GM12878 (cell line): ENCODE data around the gene RBP3. TPM values are rescaled to one million over a fixed set of nuclear protein-coding genes. Genes with fewer than 3 reads are reported as not detected.

Experiments used
- ATAC-seq: fragments of 200-7000 bp; cut with Tn5 transposase; 3 replicates; pipeline ENCODE4 v1.9.1; 2020; ENCODE audit warnings: mild to moderate bottlenecking, moderate library complexity
- Bru-seq: library from RNA; stranded (reverse); fragments of 400-500 nt; gene quantifications from one replicate; lab custom pipeline; 2021; lab: Mats Ljungman, UMichigan
- BruChase-seq, 2 experiments: library from RNA; stranded (reverse); fragments of 400-500 nt; gene quantifications; one replicate each; lab custom pipeline; 2021; lab: Mats Ljungman, UMichigan
- BruUV-seq: library from RNA; stranded (reverse); fragments of 400-500 nt; replicated peaks from 2 replicates; lab custom pipeline; 2021; lab: Mats Ljungman, UMichigan
- CTCF ChIA-PET: fragments of 300-600 bp; sonication (Branson Sonifier 250); formaldehyde crosslinking; extraction: SDS; loops from one replicate; lab custom pipeline; 2021; ENCODE audit warnings: inconsistent platforms; lab: Yijun Ruan, JAX
- POLR2A ChIA-PET: fragments of 350-600 bp; formaldehyde crosslinking; extraction: SDS; loops from one replicate; lab custom pipeline; 2021; ENCODE audit warnings: inconsistent platforms; lab: Charles Lee
- RAD21 ChIA-PET: fragments of 300-600 bp; sonication (Branson Sonifier 250); formaldehyde crosslinking; loops from one replicate; lab custom pipeline; 2023; ENCODE audit warnings: antibody characterized with exemption; ENCODE audit not compliant: unreplicated experiment; lab: Charles Lee
- SMC1A ChIA-PET: fragments of 300-600 bp; sonication (Branson Sonifier 250); formaldehyde crosslinking; loops from one replicate; lab custom pipeline; 2023; ENCODE audit not compliant: unreplicated experiment, uncharacterized antibody; lab: Charles Lee
- DNase-seq: peaks from one replicate; pipeline ENCODE4 v3.0.0-alpha.2; 2011; ENCODE audit warnings: low read depth, low spot score
- FAIRE-seq: peaks from 3 replicates; lab custom pipeline; 2011; peaks lifted over from hg19 to GRCh38; lab: Jason Lieb, UNC
- H2AFZ ChIP-seq: 2 replicates; pipeline ENCODE4 v1.6.0; 2011; ENCODE audit warnings: low read depth, low read length, control low read depth; ENCODE audit not compliant: control insufficient read depth
- H3K27ac ChIP-seq: 2 replicates; pipeline ENCODE4 v1.5.1; 2011; ENCODE audit warnings: control low read depth; ENCODE audit not compliant: control insufficient read depth, insufficient read depth
- H3K27me3 ChIP-seq, 2 experiments: replicated peaks in 1 of 2; 2 replicates each; pipeline versions ENCODE4 v1.6.0 to v1.6.1; 2011; ENCODE audit warnings: low read length in 1 of 2; ENCODE audit not compliant: control insufficient read depth in 2 of 2, insufficient read depth in 2 of 2
- H3K36me3 ChIP-seq, 2 experiments: 2 replicates each; pipeline ENCODE4 v1.5.1; 2011; ENCODE audit warnings: low read length in 1 of 2; ENCODE audit not compliant: control insufficient read depth in 2 of 2, insufficient read depth in 2 of 2
- H3K4me1 ChIP-seq: 2 replicates; pipeline ENCODE4 v1.6.1; 2011; ENCODE audit warnings: mild to moderate bottlenecking, low read length, moderate library complexity, mixed read lengths; ENCODE audit not compliant: control insufficient read depth, insufficient read depth
- H3K4me2 ChIP-seq: 2 replicates; pipeline ENCODE4 v1.6.0; 2011; ENCODE audit warnings: control low read depth; ENCODE audit not compliant: control insufficient read depth, insufficient read depth
- H3K4me3 ChIP-seq: fragments of 200-600 bp; sonication (generic); 2 replicates; pipeline ENCODE4 v1.5.1; 2016
- H3K79me2 ChIP-seq: 2 replicates; pipeline ENCODE4 v1.6.0; 2011; ENCODE audit warnings: low read length; ENCODE audit not compliant: control insufficient read depth, insufficient read depth
- H3K9ac ChIP-seq: 2 replicates; pipeline ENCODE4 v1.8.0; 2011; ENCODE audit warnings: low read length, control low read depth, mixed read lengths; ENCODE audit not compliant: control insufficient read depth, insufficient read depth
- H3K9me3 ChIP-seq: replicated peaks from 3 replicates; pipeline ENCODE4 v1.5.1; 2011; ENCODE audit warnings: mild to moderate bottlenecking, low read length; ENCODE audit not compliant: control insufficient read depth, insufficient read depth
- H4K20me1 ChIP-seq: 2 replicates; pipeline ENCODE4 v1.6.0; 2011; ENCODE audit not compliant: control insufficient read depth, insufficient read depth
- ASH2L ChIP-seq: fragments of 300-600, 200-600 bp; sonication (generic); IDR thresholded peaks from 2 replicates; pipeline ENCODE4 v1.6.1; 2017; ENCODE audit warnings: low read depth, mild to moderate bottlenecking, borderline replicate concordance
- BHLHE40 ChIP-seq, 2 experiments: fragments of 450-650 bp in 1 of 2; IDR thresholded peaks; 2 replicates each; pipeline ENCODE4 v1.6.1; 2011 to 2017; ENCODE audit warnings: low read depth in 2 of 2, borderline replicate concordance in 1 of 2, improper control_type of control experiment in 1 of 2, low read length in 1 of 2, mild to moderate bottlenecking in 1 of 2
- BMI1 ChIP-seq: fragments of 450-650 bp; IDR thresholded peaks from 2 replicates; pipeline ENCODE4 v1.6.1; 2016; ENCODE audit warnings: mild to moderate bottlenecking, moderate library complexity, borderline replicate concordance
- CBX5 ChIP-seq: sonication (generic); IDR thresholded peaks from 2 replicates; pipeline ENCODE4 v1.6.1; 2016; ENCODE audit warnings: low read depth, moderate library complexity, mild to moderate bottlenecking, inconsistent platforms
- ELK1 ChIP-seq: IDR thresholded peaks from 2 replicates; pipeline ENCODE4 v1.6.1; 2012; ENCODE audit warnings: low read depth, low read length, improper control_type of control experiment
- EP300 ChIP-seq, 2 experiments: fragments of 150-350 bp in 1 of 2; IDR thresholded peaks; 2 replicates each; pipeline ENCODE4 v1.6.1; 2011 to 2012; ENCODE audit warnings: low read depth in 2 of 2, low read length in 2 of 2, borderline replicate concordance in 1 of 2, improper control_type of control experiment in 1 of 2, inconsistent platforms in 1 of 2; ENCODE audit not compliant: control insufficient read depth in 1 of 2
- FOS ChIP-seq: IDR thresholded peaks from 3 replicates; pipeline ENCODE4 v1.6.1; 2011; ENCODE audit warnings: borderline replicate concordance; ENCODE audit not compliant: insufficient read length; ENCODE audit errors: extremely low read depth
- POU2F2 ChIP-seq: IDR thresholded peaks from 3 replicates; pipeline ENCODE4 v1.6.1; 2011; ENCODE audit warnings: low read depth, mild to moderate bottlenecking, low read length, borderline replicate concordance
- SMARCA5 ChIP-seq: fragments of 450-650 bp; IDR thresholded peaks from 2 replicates; pipeline ENCODE4 v1.6.1; 2017; ENCODE audit warnings: mild to moderate bottlenecking
- STAT1 ChIP-seq: fragments of 450-650 bp; conservative IDR thresholded peaks from 2 replicates; pipeline ENCODE4 v1.6.1; 2014; ENCODE audit warnings: antibody characterized with exemption, mild to moderate bottlenecking
- YBX1 ChIP-seq: fragments of 450-650 bp; IDR thresholded peaks from 2 replicates; pipeline ENCODE4 v1.6.1; 2016; ENCODE audit warnings: antibody characterized with exemption
- WGBS: methylation state at CpG from one replicate; pipeline ENCODE4 v1.1.6; 2016; ENCODE audit warnings: low lambda C conversion rate; ENCODE audit not compliant: insufficient replicate concordance, insufficient coverage; ENCODE audit errors: missing lambda C conversion rate; 5-methylcytosine and 5-hydroxymethylcytosine counted together
- in situ Hi-C: fragments of 300-500 bp; cut with MboI; formaldehyde crosslinking; loops from 9 replicates; pipeline ENCODE4 v1.14.3; 2018; ENCODE audit warnings: mixed read lengths
- intact Hi-C: fragments of 100-400 bp; cut with micrococcal nuclease; formaldehyde crosslinking; loops from one replicate; pipeline ENCODE4 v1.14.2; 2022; ENCODE audit not compliant: unreplicated experiment
- long read RNA-seq, 2 experiments: library from polyadenylated mRNA; unstranded; transcript quantifications; one replicate each; pipeline ENCODE4 v2.0.0, GENCODE V29; 2019 to 2020
- polyA minus RNA-seq, 3 experiments: library from RNA; depleted of rRNA, polyadenylated mRNA; stranded (reverse); fragments of >200 nt; gene quantifications; 2 replicates each; pipeline ENCODE4 v1.2.3, GENCODE V29; 2011
- polyA plus RNA-seq, 11 experiments: library from polyadenylated mRNA; depleted of rRNA in 4 of 11; unstranded in 6 of 11; stranded (reverse) in 5 of 11; fragments of >200 nt; fragmentation: Nextera tagmentation in 4 of 11; fragmentation: Illumina TruSeq in 1 of 11; extraction: Ambion mirVana in 4 of 11; extraction: Trizol in 1 of 11; gene quantifications; 1 replicate in 1 of 11; 2 replicates in 10 of 11; pipeline versions ENCODE4 v1.2.1 to v1.2.3, GENCODE V29; 2011 to 2016; ENCODE audit warnings: inconsistent platforms in 2 of 11, missing spikeins in 2 of 11, low read depth in 1 of 11
- total RNA-seq, 4 experiments: library from RNA; depleted of rRNA in 3 of 4; stranded (reverse); fragments of >200 nt in 3 of 4; fragmentation: Illumina TruSeq in 1 of 4; extraction: Trizol in 1 of 4; gene quantifications; 2 replicates each; pipeline versions ENCODE4 v1.2.1 to v1.2.3, GENCODE V29; 2013 to 2021
- TF ChIP-seq, protein P1 (sequence below): fragments of 450-650 bp; IDR thresholded peaks from 2 replicates; pipeline ENCODE4 v1.6.1; 2017; ENCODE audit warnings: mild to moderate bottlenecking, low read depth, inconsistent platforms; ENCODE audit not compliant: poor library complexity, severe bottlenecking
- TF ChIP-seq, protein P2 (sequence below): fragments of 450-650 bp; formaldehyde crosslinking; IDR thresholded peaks from 2 replicates; pipeline ENCODE4 v1.5.0; 2022; ENCODE audit warnings: mild to moderate bottlenecking, missing genetic modification characterization

RBP3 gene
- total RNA-seq (2013; cell fraction: nucleolus; rRNA removed) = not detected in 2 replicates
- total RNA-seq (2014; rRNA removed) = not detected in 2 replicates
- total RNA-seq (2014; rRNA removed; fragmentation: Illumina TruSeq; extraction: Trizol) = not detected in 2 replicates
- total RNA-seq (2021) = not detected in 2 replicates
- not detected for polyA plus RNA-seq (2011; ENCODE audit: low read depth)
- not detected in 2 replicates for polyA plus RNA-seq (2011; rRNA removed)
- not detected in 2 replicates for polyA plus RNA-seq (2011; cell fraction: cytosol; rRNA removed)
- not detected in 2 replicates for polyA plus RNA-seq (2011; cell fraction: nucleus; rRNA removed)
- polyA plus RNA-seq (2012) = not detected in 2 replicates
- polyA plus RNA-seq (2014; fragmentation: Illumina TruSeq; extraction: Trizol) = not detected in 2 replicates
- polyA plus RNA-seq (2014; fragmentation: Nextera tagmentation; extraction: Ambion mirVana) = not detected
- polyA plus RNA-seq (2014; rRNA removed) = not detected in 2 replicates
- not detected for polyA plus RNA-seq (2016; fragmentation: Nextera tagmentation; extraction: Ambion mirVana)
- polyA minus RNA-seq (2011; rRNA and poly(A)+ RNA removed) = not detected in 2 replicates
- polyA minus RNA-seq (2011; cell fraction: cytosol; rRNA and poly(A)+ RNA removed) = not detected in 2 replicates
- not detected in 2 replicates for polyA minus RNA-seq (2011; cell fraction: nucleus; rRNA and poly(A)+ RNA removed)
- Bru-seq, nascent RNA = not detected
- not detected for BruChase-seq, experiment 1, labeled RNA remaining after a 6-hour chase
- not detected for BruChase-seq, experiment 2, labeled RNA remaining after a 2-hour chase
- long read RNA-seq, experiment 1 = 0 reads
- long read RNA-seq, experiment 2 = 0 reads

DNA sequence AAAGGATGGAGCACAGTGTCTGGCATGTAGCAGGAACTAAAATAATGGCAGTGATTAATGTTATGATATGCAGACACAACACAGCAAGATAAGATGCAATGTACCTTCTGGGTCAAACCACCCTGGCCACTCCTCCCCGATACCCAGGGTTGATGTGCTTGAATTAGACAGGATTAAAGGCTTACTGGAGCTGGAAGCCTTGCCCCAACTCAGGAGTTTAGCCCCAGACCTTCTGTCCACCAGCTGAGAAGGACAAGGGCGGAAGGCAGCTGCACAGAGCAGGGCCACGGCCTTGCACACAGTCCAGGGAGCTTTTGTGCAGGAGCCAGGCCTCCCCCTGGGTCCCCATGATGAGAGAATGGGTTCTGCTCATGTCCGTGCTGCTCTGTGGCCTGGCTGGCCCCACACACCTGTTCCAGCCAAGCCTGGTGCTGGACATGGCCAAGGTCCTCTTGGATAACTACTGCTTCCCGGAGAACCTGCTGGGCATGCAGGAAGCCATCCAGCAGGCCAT is at the start of gene RBP3:
Gene RBP3 (plus strand): TSS at position 226 of the 514 bp plus-strand sequence. CDS start 122 bp downstream, at position 348.
- TF ChIP-seq YBX1 (no peak), STAT1 (no peak), BMI1 (no peak), POU2F2 (no peak), CBX5 (no peak), EP300 (IDR thresholded peaks at IDR 0.05; ENCODE audit: borderline replicate concordance in 1 of 2, control insufficient read depth in 1 of 2, low read depth in 2 of 2, low read length in 2 of 2) (no peak), FOS (no peak), BHLHE40 (IDR thresholded peaks at IDR 0.05; ENCODE audit: borderline replicate concordance in 1 of 2, low read depth in 2 of 2, low read length in 1 of 2) (no peak), ELK1 (no peak), SMARCA5 (no peak), ASH2L (no peak)
- TF ChIP-seq, protein P1, sequence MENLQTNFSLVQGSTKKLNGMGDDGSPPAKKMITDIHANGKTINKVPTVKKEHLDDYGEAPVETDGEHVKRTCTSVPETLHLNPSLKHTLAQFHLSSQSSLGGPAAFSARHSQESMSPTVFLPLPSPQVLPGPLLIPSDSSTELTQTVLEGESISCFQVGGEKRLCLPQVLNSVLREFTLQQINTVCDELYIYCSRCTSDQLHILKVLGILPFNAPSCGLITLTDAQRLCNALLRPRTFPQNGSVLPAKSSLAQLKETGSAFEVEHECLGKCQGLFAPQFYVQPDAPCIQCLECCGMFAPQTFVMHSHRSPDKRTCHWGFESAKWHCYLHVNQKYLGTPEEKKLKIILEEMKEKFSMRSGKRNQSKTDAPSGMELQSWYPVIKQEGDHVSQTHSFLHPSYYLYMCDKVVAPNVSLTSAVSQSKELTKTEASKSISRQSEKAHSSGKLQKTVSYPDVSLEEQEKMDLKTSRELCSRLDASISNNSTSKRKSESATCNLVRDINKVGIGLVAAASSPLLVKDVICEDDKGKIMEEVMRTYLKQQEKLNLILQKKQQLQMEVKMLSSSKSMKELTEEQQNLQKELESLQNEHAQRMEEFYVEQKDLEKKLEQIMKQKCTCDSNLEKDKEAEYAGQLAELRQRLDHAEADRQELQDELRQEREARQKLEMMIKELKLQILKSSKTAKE = no peak
- TF ChIP-seq, protein P2, sequence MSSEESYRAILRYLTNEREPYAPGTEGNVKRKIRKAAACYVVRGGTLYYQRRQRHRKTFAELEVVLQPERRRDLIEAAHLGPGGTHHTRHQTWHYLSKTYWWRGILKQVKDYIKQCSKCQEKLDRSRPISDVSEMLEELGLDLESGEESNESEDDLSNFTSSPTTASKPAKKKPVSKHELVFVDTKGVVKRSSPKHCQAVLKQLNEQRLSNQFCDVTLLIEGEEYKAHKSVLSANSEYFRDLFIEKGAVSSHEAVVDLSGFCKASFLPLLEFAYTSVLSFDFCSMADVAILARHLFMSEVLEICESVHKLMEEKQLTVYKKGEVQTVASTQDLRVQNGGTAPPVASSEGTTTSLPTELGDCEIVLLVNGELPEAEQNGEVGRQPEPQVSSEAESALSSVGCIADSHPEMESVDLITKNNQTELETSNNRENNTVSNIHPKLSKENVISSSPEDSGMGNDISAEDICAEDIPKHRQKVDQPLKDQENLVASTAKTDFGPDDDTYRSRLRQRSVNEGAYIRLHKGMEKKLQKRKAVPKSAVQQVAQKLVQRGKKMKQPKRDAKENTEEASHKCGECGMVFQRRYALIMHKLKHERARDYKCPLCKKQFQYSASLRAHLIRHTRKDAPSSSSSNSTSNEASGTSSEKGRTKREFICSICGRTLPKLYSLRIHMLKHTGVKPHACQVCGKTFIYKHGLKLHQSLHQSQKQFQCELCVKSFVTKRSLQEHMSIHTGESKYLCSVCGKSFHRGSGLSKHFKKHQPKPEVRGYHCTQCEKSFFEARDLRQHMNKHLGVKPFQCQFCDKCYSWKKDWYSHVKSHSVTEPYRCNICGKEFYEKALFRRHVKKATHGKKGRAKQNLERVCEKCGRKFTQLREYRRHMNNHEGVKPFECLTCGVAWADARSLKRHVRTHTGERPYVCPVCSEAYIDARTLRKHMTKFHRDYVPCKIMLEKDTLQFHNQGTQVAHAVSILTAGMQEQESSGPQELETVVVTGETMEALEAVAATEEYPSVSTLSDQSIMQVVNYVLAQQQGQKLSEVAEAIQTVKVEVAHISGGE (CRISPR knock-in tag) = no peak
- TF ChIP-seq, all 136 proteins: peak for 0
- H3K27me3 ChIP-seq = no peaks in the 10 kb centered on the region; a peak in 1 of 4 replicates
- CTCF ChIA-PET = no interaction called here
- FAIRE-seq = no peak
- no peaks in the 10 kb centered on the region for H3K79me2 ChIP-seq
- H3K36me3 ChIP-seq = no peaks in the 10 kb centered on the region
- SMC1A ChIA-PET = interaction anchor here (0.6 kb wide), 1 partner anchor 205 kb away, joined by 3 read pairs; no protein-coding TSS in a partner anchor
- BruUV-seq = no TSS peak
- H3K27ac ChIP-seq = no peak within 1 kb of the TSS
- H3K4me1 ChIP-seq = no peaks in the 10 kb centered on the region
- H3K4me3 ChIP-seq = no peak within 1 kb of the TSS
- in situ Hi-C loops (no loop called here), intact Hi-C loops (no loop called here)
- no peak for ATAC-seq
- no peak within 1 kb of the TSS for H2AFZ ChIP-seq
- no peaks in the 10 kb centered on the region for H4K20me1 ChIP-seq
- H3K4me2 ChIP-seq = no peak within 1 kb of the TSS
- H3K9me3 ChIP-seq = no peaks in the 10 kb centered on the region
- RAD21 ChIA-PET = no interaction called here
- no peak within 1 kb of the TSS for H3K9ac ChIP-seq
- no peak for DNase-seq
- POLR2A ChIA-PET = no interaction called here
- 0% methylated on average over 5 of the region's 5 CpGs for WGBS
